Omental fat pad (tissue), 4 donors: Measurements from ENCODE around the gene SYNC. TPM values are rescaled to one million over a fixed set of nuclear protein-coding genes. Genes with fewer than 3 reads are reported as not detected.
"Not testable (repeated sequence)": the region's sequence is repeated elsewhere in the genome, so short reads cannot be mapped to it uniquely, and the experiment has no call there.

ENCODE experiments used
- ATAC-seq: fragments of 150-250 bp; one replicate; pipeline ENCODE4 v1.9.1; 2016; ENCODE audit warnings: mild to moderate bottlenecking, moderate library complexity; ENCODE audit not compliant: low FRiP score
- DNase-seq: peaks from one replicate; pipeline ENCODE4 v3.0.0-alpha.2; 2019; ENCODE audit warnings: low spot score
- CTCF ChIP-seq, 3 donors: fragments of 450-650 bp; IDR thresholded peaks; one replicate each; pipeline ENCODE4 v1.5.1; 2016 to 2017; ENCODE audit warnings: antibody characterized with exemption in 3 of 3, mild to moderate bottlenecking in 3 of 3, moderate library complexity in 2 of 3
- small RNA-seq: library from RNA; depleted of rRNA; stranded (forward); fragments of <200 nt; gene quantifications from one replicate; pipeline ENCODE3, GENCODE V24; 2016
- total RNA-seq, 4 donors: library from RNA; depleted of rRNA; stranded (reverse); fragments of >200 nt; gene quantifications; one replicate each; pipeline ENCODE4 v1.1.0, GENCODE V29; 2016

SYNC gene
- total RNA-seq, 4 donors from 2014 or later = 14.8 to 27.4 (median 22.1) TPM

DNA sequence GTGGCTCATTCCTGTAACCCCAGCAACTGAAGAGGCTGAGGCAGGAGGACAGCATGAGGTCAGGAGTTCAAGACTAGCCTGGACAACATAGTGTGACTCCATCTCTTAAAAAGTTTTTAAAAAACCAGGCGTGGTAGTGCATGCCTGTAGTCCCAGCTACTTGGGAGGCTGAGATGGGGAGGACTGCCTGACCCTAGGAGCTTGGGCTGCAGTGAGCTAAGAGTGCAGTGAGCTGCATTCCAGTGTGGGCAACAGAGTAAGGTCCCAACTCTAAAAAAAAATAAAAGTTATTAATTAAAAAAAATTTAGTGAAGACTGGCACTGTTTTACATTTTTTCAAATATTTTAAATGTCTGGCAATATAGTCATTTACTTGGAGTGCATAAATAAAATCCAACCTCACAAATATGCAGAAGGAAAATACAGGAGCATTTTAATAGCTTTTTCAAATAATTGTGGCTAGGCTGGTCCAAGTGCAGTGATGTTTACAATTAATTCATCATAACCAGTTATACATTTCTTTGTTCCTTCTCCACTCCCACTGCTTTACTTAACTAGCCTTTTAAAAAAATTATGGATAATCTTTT lies 63.0 kb downstream of the SYNC start:
- no peak for DNase-seq
- no peak for ATAC-seq
- no peak for TF ChIP-seq CTCF (IDR thresholded peaks at IDR 0.05)

DNA sequence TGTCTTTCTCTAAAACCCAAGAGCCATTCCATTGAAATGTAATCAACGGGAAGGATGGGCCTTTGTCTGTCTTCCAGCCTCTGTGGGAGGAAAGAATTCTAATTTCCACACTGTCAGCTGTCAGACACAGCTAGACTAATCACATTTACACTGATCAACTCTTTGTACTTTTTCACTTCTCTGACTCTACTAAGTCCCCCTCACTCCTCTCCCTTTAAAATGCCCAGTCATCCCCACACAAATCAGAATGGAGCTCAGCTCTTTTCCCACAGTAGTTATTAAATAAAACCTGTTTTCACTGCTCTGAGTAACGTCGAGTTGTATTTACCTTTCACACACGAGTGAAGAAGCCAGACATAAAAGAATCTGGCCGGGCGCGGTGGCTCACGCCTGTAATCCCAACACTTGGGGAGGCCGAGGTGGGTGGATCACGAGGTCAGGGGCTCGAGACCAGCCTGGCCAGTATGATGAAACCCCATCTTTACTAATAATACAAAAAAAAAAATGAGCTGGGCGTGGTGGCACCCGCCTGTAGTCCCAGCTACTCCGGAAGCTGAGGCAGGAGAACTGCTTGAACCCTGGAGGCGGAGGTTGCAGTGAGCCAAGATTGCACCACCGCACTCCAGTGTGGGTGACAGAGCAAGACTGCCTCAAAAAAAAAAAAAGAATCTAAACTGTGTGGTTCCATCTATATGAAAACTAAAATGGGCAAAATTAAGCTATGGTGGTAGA lies 65.5 kb downstream of the SYNC start:
- DNase-seq (no peak), ATAC-seq (no peak)
- TF ChIP-seq CTCF (IDR thresholded peaks at IDR 0.05) = no peak

DNA sequence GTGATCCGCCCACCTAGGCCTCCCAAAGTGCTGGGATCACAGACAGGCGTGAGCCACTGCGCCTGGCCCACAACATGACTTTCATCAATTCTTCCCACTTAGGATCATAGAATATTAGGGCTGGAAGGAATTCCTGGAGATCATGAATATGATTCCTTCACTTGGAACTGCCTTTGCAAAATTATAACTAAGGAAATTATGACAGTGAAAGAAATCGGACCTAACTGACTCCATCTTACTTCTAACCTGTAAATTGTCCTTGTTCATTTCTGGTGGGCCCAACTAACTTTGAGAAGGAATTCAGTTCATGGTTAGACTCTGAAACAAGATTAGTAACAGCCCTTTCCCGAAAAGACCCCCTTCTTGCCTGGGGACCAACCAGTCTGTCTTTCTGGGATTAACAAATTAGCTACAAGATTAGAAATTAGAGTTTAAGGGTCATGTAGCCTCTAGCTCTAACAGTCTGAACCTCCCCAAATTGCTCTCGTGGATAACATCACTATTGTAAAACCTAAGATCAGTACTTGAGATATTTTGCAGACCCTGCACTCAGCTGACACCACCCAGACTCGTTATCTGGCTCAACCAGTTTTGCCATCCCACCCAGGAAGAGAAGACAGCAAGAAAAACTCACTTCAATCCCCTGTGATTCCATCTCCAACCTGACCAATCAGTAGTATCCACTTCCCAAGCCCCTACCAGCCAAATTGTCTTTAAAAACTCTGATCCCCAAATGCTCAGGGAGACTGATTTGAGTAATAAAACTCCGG lies 66.9 kb downstream of the SYNC start:
- no peak for TF ChIP-seq CTCF (IDR thresholded peaks at IDR 0.05)
- ATAC-seq = no peak

GRCh38 chr1:32632829-32633228 lies 69.7 kb downstream of the SYNC start:
- DNase-seq (no peak), ATAC-seq (no peak)
- TF ChIP-seq CTCF (IDR thresholded peaks at IDR 0.05) = no peak

More for the DNA sequence above, 66.9 kb downstream of the SYNC start:
- no peak for DNase-seq

- DNase-seq, ATAC-seq: not testable (repeated sequence)
Measured at GRCh38 chr1:32630173-32630572, 72.4 kb downstream of the SYNC start.

Small RNA genes within 50 kb of the gene (small RNA-seq; reads per million reads assigned to genes)
- not detected for gene RF00019

Other genes with a start within 250 kb of the SYNC start
- under 1 TPM in 1 of 4 donors, not detected in 3; under 0.01 TPM for gene ZBTB8B, start 237.7 kb downstream of the SYNC start, total RNA-seq
- gene ZBTB8A, start 163.3 kb downstream of the SYNC start, total RNA-seq = 10 to 100 TPM in 1 of 4 donors, 1 to 10 TPM in 3; 5.4 to 10.9 (median 7.0) TPM
- gene ZBTB8OS, start 52.2 kb downstream of the SYNC start, total RNA-seq = 10 to 100 TPM; 12.5 to 36.7 (median 23.3) TPM
- 100 to 1,000 TPM in 1 of 4 donors, 10 to 100 TPM in 3; 85.4 to 113 (median 93.2) TPM for gene RBBP4, start 51.6 kb downstream of the SYNC start, total RNA-seq
- gene YARS1, start 114.6 kb upstream of the SYNC start, total RNA-seq = 100 to 1,000 TPM in 1 of 4 donors, 10 to 100 TPM in 3; 59.1 to 124 (median 62.6) TPM
- 10 to 100 TPM; 20.4 to 47.6 (median 28.4) TPM for gene S100PBP, start 114.9 kb upstream of the SYNC start, total RNA-seq
- gene FNDC5, start 168.1 kb upstream of the SYNC start, total RNA-seq = 1 to 10 TPM in 3 of 4 donors, under 1 TPM in 1; 0.48 to 3.0 (median 1.6) TPM
- gene HPCA, start 183.7 kb upstream of the SYNC start, total RNA-seq = 1 to 10 TPM in 1 of 4 donors, not detected in 3; 1.2 TPM
- gene TMEM54, start 198.6 kb upstream of the SYNC start, total RNA-seq = 10 to 100 TPM; 16.2 to 70.1 (median 26.4) TPM